ENCODE measurements around the gene FBLN7.
A peak's percentile ranks its signal among the peaks of the same experiment; 100 is the strongest.
"Not testable (repeated sequence)": the region's sequence is repeated elsewhere in the genome, so short reads cannot be mapped to it uniquely, and the experiment has no call there.

The FBLN7 gene

DNA sequence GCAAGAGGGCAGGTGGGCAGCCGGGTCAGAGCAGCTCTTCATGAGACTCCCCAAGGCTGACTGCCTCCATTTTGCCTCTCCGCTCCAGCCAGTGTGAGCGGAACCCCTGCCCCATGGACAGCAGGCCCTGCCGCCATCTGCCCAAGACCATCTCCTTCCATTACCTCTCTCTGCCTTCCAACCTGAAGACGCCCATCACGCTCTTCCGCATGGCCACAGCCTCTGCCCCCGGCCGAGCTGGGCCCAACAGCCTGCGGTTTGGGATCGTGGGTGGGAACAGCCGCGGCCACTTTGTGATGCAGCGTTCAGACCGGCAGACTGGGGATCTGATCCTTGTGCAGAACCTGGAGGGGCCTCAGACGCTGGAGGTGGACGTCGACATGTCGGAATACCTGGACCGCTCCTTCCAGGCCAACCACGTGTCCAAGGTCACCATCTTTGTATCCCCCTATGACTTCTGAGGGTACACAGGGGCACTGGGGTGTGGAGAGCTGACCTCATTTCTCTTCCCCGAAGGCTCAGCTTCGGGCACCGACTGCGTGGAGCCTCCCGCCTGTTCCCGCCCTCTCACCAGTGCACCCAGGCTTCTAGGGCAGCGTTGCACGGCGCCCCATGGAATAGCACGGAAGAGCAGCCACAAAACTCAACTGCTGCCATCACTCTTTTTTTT lies 49.0 kb downstream of the FBLN7 start:
- no peak for DNase-seq

DNA sequence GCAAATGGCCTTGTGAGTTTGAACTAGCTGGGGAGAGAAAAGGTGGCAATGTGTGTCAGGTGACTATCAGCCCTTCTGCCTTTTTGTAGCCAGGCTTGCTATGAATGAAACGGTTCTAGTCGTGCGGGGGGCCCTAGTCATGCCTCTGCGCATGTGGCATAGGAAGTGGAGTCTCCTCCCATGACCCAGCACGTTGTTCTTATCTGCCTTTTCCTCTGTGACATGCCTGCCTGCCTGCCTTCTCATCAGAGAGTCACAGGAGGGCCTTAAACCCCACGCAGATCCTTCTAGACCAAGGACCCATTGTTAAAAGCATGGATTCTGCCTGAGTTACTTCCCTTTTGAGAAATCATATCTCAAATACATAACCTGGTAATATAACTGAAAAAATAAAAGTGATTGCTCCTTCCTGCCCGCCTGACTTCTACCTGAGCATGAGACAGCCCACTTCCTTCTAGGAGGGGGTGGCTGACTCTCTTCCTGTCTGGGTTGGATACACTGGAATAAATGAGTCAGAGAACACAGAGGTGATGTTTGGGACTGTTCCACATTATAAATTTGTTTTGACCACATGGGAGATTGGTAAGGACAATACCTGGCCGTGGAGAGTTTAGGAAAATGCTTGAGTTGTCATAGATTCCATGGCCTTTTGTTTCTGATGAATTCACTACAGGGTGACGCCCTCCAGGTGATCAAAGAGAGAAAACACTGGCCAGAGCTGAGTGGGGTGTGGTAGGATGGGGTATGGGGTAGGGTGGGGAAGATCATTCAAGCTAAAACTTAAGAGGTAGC lies 49.8 kb downstream of the FBLN7 start:
- no peak for DNase-seq

GRCh38 chr2:112189001-112189556 lies 50.9 kb downstream of the FBLN7 start:
- DNase-seq: no peak

- DNase-seq: no peak
Observed at GRCh38 chr2:112194028-112194427, 55.8 kb downstream of the FBLN7 start.

- no peak for DNase-seq
Observed at GRCh38 chr2:112194482-112194881, 56.3 kb downstream of the FBLN7 start.

DNA sequence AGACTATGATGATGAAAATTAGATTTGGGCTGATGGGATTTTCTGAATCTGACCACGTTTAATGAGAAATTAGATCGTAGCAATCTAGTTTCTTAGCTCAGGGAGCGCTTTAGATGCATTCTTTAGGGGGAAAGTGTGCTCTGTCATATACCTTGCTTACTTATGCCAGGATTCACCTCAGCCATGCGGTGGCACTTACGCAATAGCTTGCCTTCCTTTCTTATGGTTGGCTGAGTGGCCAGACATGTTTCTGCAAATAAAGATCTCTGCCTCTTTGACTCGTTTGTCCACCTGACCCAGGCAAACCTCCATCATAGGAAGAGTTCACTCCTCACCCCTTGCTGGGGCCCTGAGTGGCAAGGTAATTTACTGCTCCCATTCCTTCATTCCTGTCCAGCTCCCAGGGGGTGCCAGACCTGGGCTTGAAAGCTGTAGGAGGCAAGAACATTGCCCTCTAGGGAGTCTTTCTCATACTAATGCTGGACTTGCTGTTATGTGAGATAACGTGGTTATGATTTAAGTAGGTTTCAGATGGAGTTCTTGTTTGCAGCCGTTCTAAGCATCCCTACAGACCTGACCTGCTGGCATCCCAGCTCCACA lies 57.1 kb downstream of the FBLN7 start:
- no peak for DNase-seq

GRCh38 chr2:112195950-112196349 lies 57.8 kb downstream of the FBLN7 start:
- no peak for DNase-seq

- DNase-seq: no peak
Observed at GRCh38 chr2:112197868-112198267, 59.7 kb downstream of the FBLN7 start.

GRCh38 chr2:112198780-112199179 lies 60.6 kb downstream of the FBLN7 start:
- DNase-seq: no peak

- DNase-seq: no peak
Observed at GRCh38 chr2:112199188-112199587, 61.0 kb downstream of the FBLN7 start.

- DNase-seq: no peak
Observed at GRCh38 chr2:112201696-112202430, 63.7 kb downstream of the FBLN7 start.

GRCh38 chr2:112204411-112204810 lies 66.2 kb downstream of the FBLN7 start:
- DNase-seq: peak; percentile 20

DNA sequence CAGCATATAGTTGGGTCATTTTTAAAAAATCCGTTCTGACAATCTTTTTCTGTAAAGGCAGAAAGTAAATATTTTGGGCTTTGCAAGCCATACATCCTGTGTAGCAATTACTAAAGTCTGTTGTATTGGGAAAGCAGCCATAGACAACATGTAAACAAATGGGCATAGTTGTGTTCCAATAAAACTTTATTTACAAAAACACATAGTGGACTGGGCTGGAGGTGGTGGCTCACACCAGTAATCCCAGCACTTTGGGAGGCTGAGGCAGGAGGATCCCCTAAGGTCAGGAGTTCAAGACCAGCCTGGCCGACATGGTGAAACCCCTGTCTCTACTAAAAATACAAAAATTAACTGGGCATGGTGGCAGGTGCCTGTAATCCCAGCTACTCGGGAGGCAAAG lies 69.7 kb downstream of the FBLN7 start:
- DNase-seq: not testable (repeated sequence)

GRCh38 chr2:112216167-112216566 lies 78.0 kb downstream of the FBLN7 start:
- no peak for DNase-seq

GRCh38 chr2:112217854-112218253 lies 79.7 kb downstream of the FBLN7 start:
- no peak for DNase-seq

GRCh38 chr2:112220186-112220585 lies 82.0 kb downstream of the FBLN7 start:
- DNase-seq: no peak

DNA sequence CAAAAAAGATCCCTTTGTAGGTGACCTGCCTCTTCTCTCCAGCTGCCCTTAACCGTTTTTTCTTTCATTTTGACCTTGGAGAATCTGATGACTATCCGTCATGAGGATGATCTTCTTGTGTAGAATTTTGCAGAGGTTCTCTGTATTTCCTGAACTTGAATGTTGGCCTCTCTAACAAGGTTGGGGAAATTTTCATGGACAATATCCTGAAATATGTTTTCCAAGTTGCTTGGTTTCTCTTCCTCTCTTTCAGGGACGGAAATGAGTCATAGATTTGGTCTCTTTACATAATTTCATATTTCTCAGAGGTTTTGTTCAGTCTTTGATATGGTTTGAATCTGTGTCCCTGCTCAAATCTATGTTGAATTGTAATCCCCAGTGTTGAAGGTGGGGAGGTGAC lies 82.6 kb downstream of the FBLN7 start:
- DNase-seq: no peak

- DNase-seq: peak; percentile 90
Observed at GRCh38 chr2:112229348-112229747, 91.2 kb downstream of the FBLN7 start.

DNA sequence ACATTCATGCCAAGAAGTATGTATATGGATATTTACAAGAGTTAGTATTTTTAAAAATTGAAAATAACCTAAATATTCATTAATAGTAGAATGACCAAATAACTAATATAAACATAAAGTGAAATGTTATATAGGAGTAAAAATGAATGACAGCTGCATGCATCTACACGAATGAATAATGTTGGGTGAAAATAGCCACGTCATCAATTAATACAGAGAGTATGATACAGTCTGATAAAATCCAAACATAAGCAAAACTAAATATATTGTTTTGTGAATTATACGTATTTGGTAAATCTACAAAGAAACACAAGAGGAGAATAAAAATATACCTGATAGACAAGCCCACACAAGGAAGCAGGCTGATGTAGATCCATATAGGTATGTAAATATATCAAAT lies 92.2 kb downstream of the FBLN7 start:
- DNase-seq: no peak

Data from DMS79 treated with DMSO at 0.1 percent for 48 hours (cell line).